Epidermal melanocyte (primary cell): ENCODE data around the gene GLIPR1L1.

Experiments used
- DNase-seq: peaks from one replicate; pipeline ENCODE4 v3.0.0; 2011; ENCODE audit warnings: low spot score; ENCODE audit not compliant: insufficient read length

The GLIPR1L1 gene

GRCh38 chr12:75349946-75350345 lies 15.5 kb downstream of the GLIPR1L1 start:
- DNase-seq, result no peak

GRCh38 chr12:75350413-75350812 lies 15.9 kb downstream of the GLIPR1L1 start:
- no peak for DNase-seq

- no peak for DNase-seq
Measured at GRCh38 chr12:75354011-75354410, 19.5 kb downstream of the GLIPR1L1 start.

GRCh38 chr12:75360920-75361319 lies 26.4 kb downstream of the GLIPR1L1 start:
- no peak for DNase-seq

- DNase-seq, result no peak
Measured at GRCh38 chr12:75361408-75361807, 26.9 kb downstream of the GLIPR1L1 start.

- peak; percentile 34 for DNase-seq
Measured at GRCh38 chr12:75364919-75365318, 30.4 kb downstream of the GLIPR1L1 start.

- no peak for DNase-seq
Measured at GRCh38 chr12:75366629-75367028, 32.2 kb downstream of the GLIPR1L1 start.

GRCh38 chr12:75374971-75375370 lies 40.5 kb downstream of the GLIPR1L1 start:
- no peak for DNase-seq

- DNase-seq, result no peak
Measured at GRCh38 chr12:75378354-75378753, 43.9 kb downstream of the GLIPR1L1 start.

- DNase-seq, result no peak
Measured at GRCh38 chr12:75389061-75389460, 54.6 kb downstream of the GLIPR1L1 start.

- no peak for DNase-seq
Measured at GRCh38 chr12:75389706-75390105, 55.2 kb downstream of the GLIPR1L1 start.

GRCh38 chr12:75390156-75390898 lies 55.9 kb downstream of the GLIPR1L1 start:
- DNase-seq, result no peak

GRCh38 chr12:75390899-75391538 lies 56.5 kb downstream of the GLIPR1L1 start, which contains the start of gene GLIPR1L2:
GLIPR1L2 (plus strand) TSS chr12:75391089; CDS start chr12:75391117, 28 bp downstream.
- DNase-seq, result peak; percentile 79

- no peak for DNase-seq
Measured at GRCh38 chr12:75404231-75404630, 69.8 kb downstream of the GLIPR1L1 start.

GRCh38 chr12:75407683-75408082 lies 73.2 kb downstream of the GLIPR1L1 start:
- DNase-seq, result no peak

GRCh38 chr12:75409830-75410229 lies 75.4 kb downstream of the GLIPR1L1 start:
- DNase-seq, result no peak

GRCh38 chr12:75414671-75415070 lies 80.2 kb downstream of the GLIPR1L1 start:
- DNase-seq, result no peak

GRCh38 chr12:75419841-75420240 lies 85.4 kb downstream of the GLIPR1L1 start:
- no peak for DNase-seq
